Glutamatergic neuron (in vitro differentiated cells): Measurements from ENCODE around the gene MSX2. TPM values are rescaled to one million over a fixed set of nuclear protein-coding genes. Genes with fewer than 3 reads are reported as not detected.

Experiments used
- DNase-seq: peaks from one replicate; pipeline ENCODE4 v3.0.0; 2022
- H3K27ac Mint-ChIP-seq: one replicate; pipeline ENCODE4 v1.8.0; 2020; ENCODE audit warnings: mild to moderate bottlenecking, mixed read lengths, inconsistent platforms; ENCODE audit not compliant: unreplicated experiment
- H3K27me3 Mint-ChIP-seq: one replicate; pipeline ENCODE4 v1.8.0; 2020; ENCODE audit warnings: mild to moderate bottlenecking, moderate library complexity, mixed read lengths, inconsistent platforms; ENCODE audit not compliant: unreplicated experiment
- H3K36me3 Mint-ChIP-seq: one replicate; pipeline ENCODE4 v1.8.0; 2020; ENCODE audit warnings: mild to moderate bottlenecking, mixed read lengths, inconsistent platforms; ENCODE audit not compliant: unreplicated experiment
- H3K4me1 Mint-ChIP-seq: one replicate; pipeline ENCODE4 v1.8.0; 2020; ENCODE audit warnings: mild to moderate bottlenecking, low read depth, mixed read lengths, inconsistent platforms; ENCODE audit not compliant: unreplicated experiment
- H3K4me3 Mint-ChIP-seq: one replicate; pipeline ENCODE4 v1.8.0; 2020; ENCODE audit warnings: mild to moderate bottlenecking, mixed read lengths, inconsistent platforms; ENCODE audit not compliant: unreplicated experiment
- H3K9me3 Mint-ChIP-seq: one replicate; pipeline ENCODE4 v1.8.0; 2020; ENCODE audit warnings: mild to moderate bottlenecking, moderate library complexity, mixed read lengths, inconsistent platforms; ENCODE audit not compliant: unreplicated experiment
- CTCF ChIP-seq: fragments of 200-600 bp; sonication (generic); IDR thresholded peaks from one replicate; pipeline ENCODE4 v1.5.0; 2021; ENCODE audit not compliant: partially characterized antibody, unreplicated experiment
- total RNA-seq: library from RNA; stranded (reverse); fragmentation: NEBNext Ultra II Directional; extraction: Animal tissue kit (Norgen Biotek cat#: 25700); gene quantifications from one replicate; pipeline ENCODE4 v1.2.1, GENCODE V29; 2021; ENCODE audit not compliant: unreplicated experiment

Gene MSX2
- total RNA-seq, 1 donor from 2014 or later: not detected

DNA sequence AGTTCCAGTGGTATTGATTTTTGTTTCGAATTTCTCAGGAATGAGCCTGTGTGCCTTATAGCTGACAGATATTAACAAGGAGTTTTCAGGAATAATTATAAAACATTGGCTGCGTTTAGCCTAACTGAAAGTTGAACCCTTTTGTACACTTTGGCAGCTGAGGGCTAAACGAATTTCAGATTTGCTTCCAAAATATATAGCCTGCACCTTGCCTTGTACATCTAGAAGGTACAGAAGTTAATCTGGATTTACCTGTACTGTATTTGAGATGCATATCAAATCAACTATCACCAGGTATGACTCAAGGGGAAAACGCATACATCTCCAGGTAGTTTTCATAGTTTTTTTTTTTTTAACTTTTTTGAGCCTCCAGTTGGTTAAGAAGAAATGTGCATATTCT is 1.9 kb upstream of the MSX2 start:
- TF ChIP-seq CTCF: no peak
- H3K27ac Mint-ChIP-seq: no peak overlapping the region
- DNase-seq: no peak
- H3K36me3 Mint-ChIP-seq: no peaks in the 10 kb centered on the region
- peaks cover 20% of the 10 kb centered on the region for H3K4me1 Mint-ChIP-seq
- H3K27me3 Mint-ChIP-seq: peaks cover 31% of the 10 kb centered on the region
- no peak overlapping the region for H3K4me3 Mint-ChIP-seq
- peaks cover 4% of the 10 kb centered on the region for H3K9me3 Mint-ChIP-seq

DNA sequence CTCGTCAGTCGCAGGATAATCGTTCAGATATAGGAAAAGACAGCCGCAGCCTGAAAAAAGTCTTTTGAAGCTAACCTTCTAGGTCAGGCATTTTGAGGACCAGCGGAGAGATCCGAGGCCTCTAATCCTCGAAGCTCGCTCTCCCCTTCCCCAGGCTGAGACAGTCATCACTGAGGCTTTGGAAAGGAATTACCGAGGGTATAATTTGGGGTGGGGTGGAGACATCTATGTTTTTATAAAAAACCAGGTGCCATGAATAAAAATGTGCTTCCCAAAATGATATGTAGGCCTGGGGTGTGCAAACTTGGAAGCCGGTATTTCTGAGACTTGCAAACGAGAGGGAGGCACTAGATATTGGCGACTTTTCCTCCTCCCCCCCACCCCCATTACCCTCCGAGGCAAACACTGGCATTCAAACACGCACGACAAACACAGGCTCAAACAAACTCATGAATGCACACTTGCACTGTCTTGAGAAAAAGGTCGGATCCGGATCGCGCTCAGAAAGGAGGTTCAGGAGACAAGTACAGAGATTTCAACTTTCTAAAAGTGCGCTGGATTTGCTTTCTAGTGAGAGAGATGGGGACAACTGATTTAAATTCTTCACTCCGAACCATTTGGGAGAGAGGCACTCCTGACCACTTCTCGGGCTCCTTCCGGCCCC is 935 bp upstream of the MSX2 start:
- DNase-seq: no peak
- peaks cover 18% of the 10 kb centered on the region for H3K4me1 Mint-ChIP-seq
- H3K36me3 Mint-ChIP-seq: no peaks in the 10 kb centered on the region
- H3K9me3 Mint-ChIP-seq: peaks cover 4% of the 10 kb centered on the region
- H3K4me3 Mint-ChIP-seq: peak overlapping the region; percentile 86
- no peak overlapping the region for H3K27ac Mint-ChIP-seq
- no peak for TF ChIP-seq CTCF
- peaks cover 35% of the 10 kb centered on the region for H3K27me3 Mint-ChIP-seq

GRCh38 chr5:174723979-174724483 is 351 bp upstream of the MSX2 start:
- TF ChIP-seq CTCF: no peak
- Mint-ChIP-seq H3K4me1 (peaks cover 19% of the 10 kb centered on the region), H3K27me3 (peaks cover 36% of the 10 kb centered on the region), H3K4me3 (peak overlapping the region; percentile 86), H3K27ac (no peak overlapping the region), H3K36me3 (no peaks in the 10 kb centered on the region), H3K9me3 (peaks cover 6% of the 10 kb centered on the region)
- no peak for DNase-seq

DNA sequence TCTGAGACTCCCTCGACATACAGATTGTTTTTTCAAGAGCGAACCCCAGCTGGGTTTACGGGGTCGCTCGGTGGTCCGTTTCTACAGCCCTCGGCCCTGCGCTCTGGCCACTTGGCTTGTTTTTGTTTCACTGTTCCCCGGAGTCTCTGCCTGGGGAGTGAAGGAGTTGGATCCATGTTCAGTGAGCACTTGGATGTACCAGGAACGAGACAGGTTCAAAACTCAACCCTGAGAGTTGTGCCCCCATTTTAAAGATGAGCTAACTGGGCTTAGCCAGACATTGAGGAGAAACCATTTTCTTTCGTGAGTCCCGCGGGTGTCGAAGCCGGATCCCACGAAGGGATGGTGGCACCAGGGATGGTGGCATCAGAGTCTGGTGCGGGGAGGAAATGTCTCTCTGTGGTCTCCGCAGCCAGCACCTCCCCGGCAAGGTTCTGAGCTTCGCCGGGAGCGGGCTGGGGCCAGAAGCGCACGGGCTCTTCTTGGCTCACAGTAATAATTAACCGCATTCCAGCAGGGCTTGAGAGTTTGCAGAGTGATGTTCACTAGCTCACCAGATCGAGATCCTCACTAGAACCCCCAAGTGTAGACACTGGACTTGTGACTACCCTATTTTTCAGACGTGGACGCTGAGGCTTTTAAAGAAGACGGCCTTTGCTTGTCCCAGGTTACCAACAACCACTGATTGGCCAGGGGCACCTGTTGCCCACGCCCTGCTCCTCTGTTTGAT is 1.0 kb downstream of the MSX2 start:
- Mint-ChIP-seq H3K27me3 (peaks cover 36% of the 10 kb centered on the region), H3K4me3 (peak overlapping the region; percentile 83), H3K9me3 (peaks cover 9% of the 10 kb centered on the region), H3K36me3 (no peaks in the 10 kb centered on the region), H3K4me1 (peaks cover 23% of the 10 kb centered on the region), H3K27ac (no peak overlapping the region)
- no peak for DNase-seq
- no peak for TF ChIP-seq CTCF
